H9 (cell line): Measurements from ENCODE around the gene SYK. TPM values are rescaled to one million over a fixed set of nuclear protein-coding genes. Genes with fewer than 3 reads are reported as not detected.

Experiments
- DNase-seq: peaks from one replicate; pipeline ENCODE4 v3.0.0-alpha.2; 2017
- H2AFZ ChIP-seq: one replicate; pipeline ENCODE4 v1.6.1; 2013; ENCODE audit warnings: mild to moderate bottlenecking, low read length, control low read depth, moderate library complexity
- H2AK5ac ChIP-seq: 2 replicates; pipeline ENCODE4 v1.6.1; 2013; ENCODE audit warnings: low read length, control low read depth, mixed read lengths; ENCODE audit not compliant: insufficient read length
- H2BK120ac ChIP-seq: one replicate; pipeline ENCODE4 v1.6.1; 2013; ENCODE audit warnings: low read depth, mild to moderate bottlenecking, low read length, control low read depth, inconsistent platforms; ENCODE audit not compliant: poor library complexity, severe bottlenecking
- H2BK12ac ChIP-seq: 2 replicates; pipeline ENCODE4 v1.6.1; 2013; ENCODE audit warnings: low read length, control low read depth, mixed read lengths, low read depth; ENCODE audit not compliant: insufficient read length
- H2BK15ac ChIP-seq: 2 replicates; pipeline ENCODE4 v1.6.1; 2013; ENCODE audit warnings: low read depth, low read length, control low read depth
- H2BK20ac ChIP-seq: one replicate; pipeline ENCODE4 v1.6.1; 2013; ENCODE audit warnings: low read depth, mild to moderate bottlenecking, low read length, control low read depth, inconsistent platforms; ENCODE audit not compliant: poor library complexity, severe bottlenecking
- H2BK5ac ChIP-seq: 2 replicates; pipeline ENCODE4 v1.6.1; 2013; ENCODE audit warnings: low read length, control low read depth, mixed read lengths; ENCODE audit not compliant: insufficient read length
- H3K14ac ChIP-seq: 2 replicates; pipeline ENCODE4 v1.6.1; 2013; ENCODE audit warnings: low read length, control low read depth; ENCODE audit not compliant: insufficient read depth
- H3K18ac ChIP-seq: 2 replicates; pipeline ENCODE4 v1.6.1; 2013; ENCODE audit warnings: low read depth, mild to moderate bottlenecking, mixed read lengths, low read length, control low read depth; ENCODE audit not compliant: insufficient read length
- H3K23ac ChIP-seq: 2 replicates; pipeline ENCODE4 v1.6.1; 2013; ENCODE audit warnings: low read length, control low read depth, mixed read lengths, low read depth; ENCODE audit not compliant: insufficient read length
- H3K23me2 ChIP-seq: 2 replicates; pipeline ENCODE4 v1.6.1; 2013; ENCODE audit warnings: low read depth, mild to moderate bottlenecking, mixed read lengths, low read length, control low read depth; ENCODE audit not compliant: insufficient read length, poor library complexity, severe bottlenecking
- H3K27ac ChIP-seq: 2 replicates; pipeline ENCODE4 v1.5.1; 2013; ENCODE audit warnings: low read length, control low read depth, mixed read lengths, low read depth; ENCODE audit not compliant: insufficient read length
- H3K27me3 ChIP-seq: 2 replicates; pipeline ENCODE4 v1.6.1; 2013; ENCODE audit warnings: low read length, control low read depth, inconsistent platforms; ENCODE audit not compliant: insufficient read depth
- H3K4ac ChIP-seq: 2 replicates; pipeline ENCODE4 v1.6.1; 2013; ENCODE audit warnings: low read depth, mild to moderate bottlenecking, control low read depth, inconsistent platforms, low read length, moderate library complexity
- H3K4me1 ChIP-seq: 2 replicates; pipeline ENCODE4 v1.6.1; 2013; ENCODE audit warnings: low read length, control low read depth, inconsistent platforms; ENCODE audit not compliant: insufficient read depth
- H3K4me2 ChIP-seq: 2 replicates; pipeline ENCODE4 v1.6.1; 2013; ENCODE audit warnings: low read length, control low read depth, mixed read lengths; ENCODE audit not compliant: insufficient read length, insufficient read depth
- H3K56ac ChIP-seq: 2 replicates; pipeline ENCODE4 v1.6.1; 2013; ENCODE audit warnings: low read depth, mild to moderate bottlenecking, mixed read lengths, low read length, control low read depth; ENCODE audit not compliant: insufficient read length
- H3K79me1 ChIP-seq: 2 replicates; pipeline ENCODE4 v1.6.1; 2013; ENCODE audit warnings: low read depth, mild to moderate bottlenecking, moderate library complexity, low read length, control low read depth, inconsistent platforms; ENCODE audit not compliant: insufficient read depth, poor library complexity, severe bottlenecking
- H3K79me2 ChIP-seq: 2 replicates; pipeline ENCODE4 v1.6.1; 2013; ENCODE audit warnings: low read length, control low read depth, inconsistent platforms; ENCODE audit not compliant: insufficient read depth
- H3K9ac ChIP-seq: 2 replicates; pipeline ENCODE4 v1.6.1; 2013; ENCODE audit warnings: low read length, control low read depth, mixed read lengths; ENCODE audit not compliant: insufficient read length; ENCODE audit errors: extremely low read depth
- H3K9me3 ChIP-seq: one replicate; pipeline ENCODE4 v1.6.1; 2013; ENCODE audit warnings: low read depth, low read length, inconsistent platforms; ENCODE audit not compliant: control insufficient read depth
- H3T11ph ChIP-seq: one replicate; pipeline ENCODE4 v1.6.1; 2013; ENCODE audit warnings: mild to moderate bottlenecking, low read length, control low read depth, inconsistent platforms
- H4K20me1 ChIP-seq: one replicate; pipeline ENCODE4 v1.6.1; 2013; ENCODE audit not compliant: control insufficient read depth, insufficient read length, insufficient read depth
- H4K5ac ChIP-seq: 2 replicates; pipeline ENCODE4 v1.6.1; 2013; ENCODE audit warnings: low read depth, mild to moderate bottlenecking, mixed read lengths, low read length, control low read depth; ENCODE audit not compliant: insufficient read length
- H4K8ac ChIP-seq: replicated peaks from 2 replicates; pipeline ENCODE4 v1.6.1; 2013; ENCODE audit warnings: low read length, control low read depth, mixed read lengths, low read depth; ENCODE audit not compliant: insufficient read length
- H4K91ac ChIP-seq: 2 replicates; pipeline ENCODE4 v1.6.1; 2013; ENCODE audit warnings: low read depth, mild to moderate bottlenecking, moderate library complexity, mixed read lengths, low read length, control low read depth; ENCODE audit not compliant: insufficient read length
- H3K27ac Mint-ChIP-seq, 3 experiments: 2 replicates in 2 of 3; 3 replicates in 1 of 3; pipeline ENCODE4 v1.8.0; 2020 to 2021; ENCODE audit warnings: mixed read lengths in 3 of 3, mild to moderate bottlenecking in 1 of 3, moderate library complexity in 1 of 3
- H3K27me3 Mint-ChIP-seq: 2 replicates; pipeline ENCODE4 v1.8.0; 2021; ENCODE audit warnings: low read depth, mild to moderate bottlenecking, moderate library complexity, mixed read lengths
- H3K36me3 Mint-ChIP-seq, 3 experiments: 2 replicates in 2 of 3; 3 replicates in 1 of 3; pipeline ENCODE4 v1.8.0; 2020 to 2021; ENCODE audit warnings: low read depth in 3 of 3, mixed read lengths in 3 of 3; ENCODE audit not compliant: insufficient read depth in 1 of 3
- H3K4me1 Mint-ChIP-seq, 2 experiments: 2 replicates each; pipeline ENCODE4 v1.8.0; 2020; ENCODE audit warnings: mixed read lengths in 2 of 2
- H3K4me3 Mint-ChIP-seq, 2 experiments: 2 replicates in 1 of 2; 3 replicates in 1 of 2; pipeline ENCODE4 v1.8.0; 2020 to 2021; ENCODE audit warnings: mild to moderate bottlenecking in 2 of 2, mixed read lengths in 2 of 2, moderate library complexity in 1 of 2
- H3K9me3 Mint-ChIP-seq, 2 experiments: 2 replicates in 1 of 2; 3 replicates in 1 of 2; pipeline ENCODE4 v1.8.0; 2020; ENCODE audit warnings: mild to moderate bottlenecking in 2 of 2, mixed read lengths in 2 of 2, moderate library complexity in 1 of 2
- CTCF ChIP-seq: fragments of 200-600 bp; sonication (generic); conservative IDR thresholded peaks from 3 replicates; pipeline ENCODE4 v1.8.0; 2021; ENCODE audit warnings: antibody characterized with exemption, mild to moderate bottlenecking
- WGBS: extraction: QIAGEN DNeasy Blood & Tissue Kit; methylation state at CpG from one replicate; pipeline ENCODE4 v1.1.7; 2013; ENCODE audit warnings: missing lambda C conversion rate, low lambda C conversion rate, mixed read lengths; ENCODE audit not compliant: insufficient read length; ENCODE audit errors: extremely low coverage; 5-methylcytosine and 5-hydroxymethylcytosine counted together
- total RNA-seq: library from RNA; stranded (reverse); gene quantifications from 2 replicates; pipeline ENCODE4 v1.2.1, GENCODE V29; 2021

SYK gene
- total RNA-seq, 1 experiment from 2014 or later = 7.9 TPM

- no peak overlapping the region for H2AFZ ChIP-seq
- H4K20me1 ChIP-seq = no peaks in the 10 kb centered on the region
- no peak overlapping the region for H3K18ac ChIP-seq
- H2BK20ac ChIP-seq = no peak overlapping the region
- no peak overlapping the region for H3K9ac ChIP-seq
- Mint-ChIP-seq H3K27me3 (peaks cover 45% of the 10 kb centered on the region), H3K4me3 (no peak overlapping the region), H3K36me3 (no peaks in the 10 kb centered on the region), H3K4me1 (peaks cover 6 to 15% of the 10 kb centered on the region in 2 experiments), H3K27ac (no peak overlapping the region), H3K9me3 (no peaks in the 10 kb centered on the region)
- H2BK12ac ChIP-seq = no peak overlapping the region
- WGBS = no CpG with 5 or more reads among the region's 5 CpGs
- peaks cover 7% of the 10 kb centered on the region for H3K23me2 ChIP-seq
- no peak for TF ChIP-seq CTCF
- no peak overlapping the region for H2BK120ac ChIP-seq
- no peak for DNase-seq
- H4K5ac ChIP-seq = no peak overlapping the region
- H3K79me2 ChIP-seq = no peaks in the 10 kb centered on the region
- H3K4me1 ChIP-seq = no peaks in the 10 kb centered on the region
- H3K4me2 ChIP-seq = no peak overlapping the region
- H3K14ac ChIP-seq = no peak overlapping the region
- H3K4ac ChIP-seq = no peak overlapping the region
- H3K79me1 ChIP-seq = no peaks in the 10 kb centered on the region
- H3K9me3 ChIP-seq = no peaks in the 10 kb centered on the region
- H2AK5ac ChIP-seq = no peak overlapping the region
- no peak overlapping the region for H3K27ac ChIP-seq
- no peak overlapping the region for H3T11ph ChIP-seq
- no peak overlapping the region for H2BK15ac ChIP-seq
- no peak overlapping the region for H3K56ac ChIP-seq
- H2BK5ac ChIP-seq = no peak overlapping the region
- H4K91ac ChIP-seq = no peak overlapping the region
- no peaks in the 10 kb centered on the region; the same call in 1 of the 2 replicates for H3K27me3 ChIP-seq
- H3K23ac ChIP-seq = no peak overlapping the region
- H4K8ac ChIP-seq = no peak overlapping the region
Measured at GRCh38 chr9:90799271-90799852, 2.3 kb upstream of the SYK start.
